NCI-H446 (cell line): ENCODE data around the gene CTCF.

Experiments
- DNase-seq, 2 experiments: peaks; one replicate each; lab custom pipeline; 2025; lab: John Stamatoyannopoulos, UW

Gene CTCF

GRCh38 chr16:67685388-67686112 lies 123.2 kb downstream of the CTCF start:
- no peak for DNase-seq
